HG02840 (cell line): ENCODE results near the gene MDC1.

Source experiments
- ATAC-seq: cut with Tn5 transposase; IDR thresholded peaks from one replicate; pipeline ENCODE4 v1.9.1; 2021; ENCODE audit warnings: mild to moderate bottlenecking, moderate library complexity, moderate number of reproducible peaks; ENCODE audit not compliant: unreplicated experiment, low FRiP score

Gene MDC1

DNA sequence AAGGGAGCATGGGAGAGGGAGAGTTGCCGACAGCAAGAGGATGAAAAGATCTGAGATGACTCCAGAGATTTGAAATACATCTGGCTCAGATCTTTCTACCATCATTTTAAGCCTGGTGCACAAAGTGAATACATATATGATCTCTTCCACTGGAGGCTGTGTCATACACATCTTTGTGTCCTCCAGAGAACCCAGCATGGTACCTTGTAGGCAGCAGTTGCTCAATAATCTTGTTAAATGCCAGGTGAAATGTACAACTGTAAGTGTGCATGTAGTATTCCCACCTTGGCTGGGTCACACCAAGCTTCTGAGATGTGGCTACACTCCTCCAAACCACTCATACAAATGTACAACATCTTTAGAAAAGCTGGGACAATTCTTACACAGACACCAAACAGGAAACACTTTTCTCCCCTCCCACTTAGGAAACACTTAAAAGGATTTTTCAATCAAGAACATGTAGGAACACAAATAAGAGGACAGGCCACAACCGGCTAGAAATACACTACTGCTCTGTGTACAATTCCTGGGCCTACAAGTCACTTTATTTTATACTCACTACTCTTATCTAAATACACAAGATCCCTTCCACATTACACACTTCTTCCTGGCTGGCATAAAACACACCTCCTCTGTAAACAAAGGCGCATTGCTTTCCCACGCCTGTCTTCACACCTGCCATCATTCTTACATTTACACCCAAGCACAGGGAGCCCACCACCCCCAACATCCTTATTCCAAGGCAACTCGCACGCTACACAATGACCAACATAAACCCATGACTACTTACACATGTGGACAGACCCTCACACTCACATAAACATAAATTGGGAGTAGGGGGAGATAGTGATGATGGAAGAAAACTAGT is 31.1 kb upstream of the MDC1 start:
- no peak for ATAC-seq

DNA sequence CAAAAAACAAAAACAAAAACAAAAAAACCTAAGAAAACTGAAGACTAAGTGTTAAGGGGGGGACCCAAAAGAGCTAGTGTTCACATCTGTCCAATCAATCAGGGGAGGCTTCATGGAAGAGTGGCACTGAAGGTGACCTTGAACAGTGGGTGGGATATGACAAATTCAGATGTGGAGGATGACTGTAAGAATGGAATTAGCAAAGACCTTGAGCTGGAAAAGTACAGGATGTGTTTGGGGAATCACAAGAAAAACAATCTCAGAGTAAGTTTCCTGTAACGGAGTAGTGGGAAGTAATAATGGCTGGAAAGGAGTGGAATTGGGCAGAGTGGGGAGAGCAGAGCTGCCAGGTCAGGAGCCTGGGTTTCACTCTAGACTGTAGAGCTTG is 30.2 kb upstream of the MDC1 start:
- ATAC-seq, result no peak

DNA sequence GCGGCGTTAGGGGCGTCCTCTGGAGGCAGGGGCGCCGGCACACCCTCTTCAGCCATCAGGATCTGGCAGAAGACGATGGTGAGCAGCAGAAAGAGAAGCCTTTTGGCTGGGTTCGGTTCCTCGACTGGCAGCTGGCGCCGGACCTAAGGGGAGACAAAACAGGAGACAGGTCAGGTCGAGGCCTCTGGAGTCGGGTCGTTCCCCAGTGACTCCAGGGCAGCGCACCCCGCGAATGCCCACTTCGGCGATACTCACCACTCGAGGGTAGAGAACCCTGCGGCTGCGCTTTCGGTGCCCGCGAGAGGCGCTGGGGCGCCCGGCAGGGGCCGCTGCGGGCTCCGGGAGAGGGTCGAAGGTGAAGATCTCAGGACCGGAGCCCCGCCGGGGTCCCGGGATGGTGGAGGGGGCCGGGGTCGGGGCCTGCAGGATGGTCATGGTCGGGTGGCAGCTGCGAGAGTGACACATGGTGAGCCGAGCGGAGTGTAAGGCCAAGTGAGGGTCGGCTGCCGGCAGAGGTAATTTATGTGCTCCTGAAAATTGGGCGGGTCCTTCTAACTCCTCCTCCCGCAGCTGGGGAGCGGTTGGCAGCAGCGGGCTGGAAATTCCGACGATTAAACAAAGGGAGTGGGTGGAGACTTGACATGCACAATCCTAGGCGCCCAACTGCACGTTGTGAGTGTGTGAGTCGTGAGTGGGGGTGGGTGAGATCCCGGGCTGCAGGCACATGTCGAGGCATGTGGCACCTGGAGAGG is 27.1 kb upstream of the MDC1 start, which contains the start of gene IER3:
IER3 (minus strand) TSS at position 494 of the 752 bp plus-strand sequence; CDS start at position 465, 29 bp downstream.
- no peak for ATAC-seq

DNA sequence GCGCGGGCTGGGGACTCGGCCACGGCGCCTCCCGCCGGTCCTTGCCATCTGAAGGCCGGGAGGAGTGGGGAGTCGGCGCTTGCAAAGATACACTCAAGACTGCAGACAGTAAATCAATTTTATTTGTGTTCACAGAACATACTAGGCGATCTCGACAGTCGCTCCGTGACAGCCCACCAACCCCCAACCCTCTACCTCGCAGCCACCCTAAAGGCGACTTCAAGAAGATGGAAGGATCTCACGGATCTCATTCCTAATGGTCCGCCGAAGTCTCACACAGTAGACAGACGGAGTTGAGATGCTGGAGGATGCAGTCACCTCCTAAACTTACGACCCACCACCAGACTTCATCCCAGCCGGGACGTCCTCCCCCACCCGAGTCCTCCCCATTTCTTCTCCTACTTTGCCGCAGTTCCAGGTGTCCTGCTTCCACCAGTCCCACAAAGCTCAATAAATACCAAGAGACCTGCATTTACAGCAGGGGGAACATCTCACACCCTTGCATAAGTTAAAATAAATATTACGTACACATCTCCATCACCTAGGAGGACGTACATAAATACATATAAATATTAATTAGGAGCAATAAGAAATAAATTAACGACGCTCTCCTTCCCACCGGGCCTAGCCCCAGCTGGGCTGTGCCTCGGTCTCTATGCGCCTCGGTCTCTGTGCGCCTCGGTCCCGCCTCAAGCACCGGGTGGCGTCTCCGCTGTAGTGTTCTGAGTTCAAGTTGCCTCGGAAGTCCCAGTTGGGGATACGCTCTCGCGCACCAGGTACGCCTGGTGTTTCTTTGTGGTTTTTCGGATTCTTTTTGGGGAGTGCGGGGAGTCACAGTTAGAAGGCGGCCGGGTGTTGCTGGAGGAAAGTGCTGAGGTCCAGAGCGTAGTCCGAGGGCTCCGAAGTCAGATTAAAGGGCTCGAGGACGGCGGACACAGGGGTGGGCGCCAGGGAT is 26.3 kb upstream of the MDC1 start:
- ATAC-seq, result peak; percentile 22

DNA sequence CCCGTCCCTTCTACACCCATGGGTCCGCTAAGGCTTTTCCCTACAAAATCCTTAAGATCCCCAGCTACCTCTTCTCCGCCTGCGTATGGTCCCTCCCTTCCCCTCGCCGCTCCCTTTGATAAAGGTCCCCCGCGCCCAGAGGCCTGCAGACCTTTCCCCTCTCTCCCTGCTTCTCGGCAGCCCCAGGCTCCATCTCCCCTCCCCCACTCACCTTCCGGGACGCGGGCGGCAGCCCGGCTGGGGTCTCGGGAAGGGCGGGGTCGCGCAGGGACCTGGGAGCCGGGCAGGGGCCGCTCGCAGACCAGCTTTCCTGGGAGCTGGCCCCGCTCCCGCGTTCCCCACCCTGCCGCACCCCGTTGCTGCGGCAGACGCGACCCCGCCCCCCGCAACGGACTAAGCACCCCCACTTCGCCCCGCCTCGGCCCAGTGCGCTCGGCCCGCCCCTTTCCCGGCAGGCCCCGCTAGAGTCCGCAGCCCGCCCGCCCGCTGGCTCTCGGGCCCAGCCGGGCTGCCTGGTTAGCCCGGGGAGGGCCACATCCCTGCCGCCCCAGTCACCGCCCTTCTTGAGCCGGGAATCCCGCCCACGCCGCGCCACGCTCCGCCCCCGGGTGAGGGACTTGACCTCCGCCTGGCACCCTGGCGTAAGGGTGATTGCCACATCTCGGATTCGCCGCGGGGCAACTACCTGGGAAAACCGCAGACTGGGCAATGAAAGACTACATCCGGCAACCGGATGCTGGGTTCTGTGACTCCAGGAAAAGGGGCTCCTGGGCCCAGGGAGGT is 25.4 kb upstream of the MDC1 start, which contains the start of gene FLOT1:
FLOT1 (minus strand) TSS at position 372 of the 783 bp plus-strand sequence. CDS start 498 bp downstream, outside the sequence.
- ATAC-seq, result peak; percentile 59

DNA sequence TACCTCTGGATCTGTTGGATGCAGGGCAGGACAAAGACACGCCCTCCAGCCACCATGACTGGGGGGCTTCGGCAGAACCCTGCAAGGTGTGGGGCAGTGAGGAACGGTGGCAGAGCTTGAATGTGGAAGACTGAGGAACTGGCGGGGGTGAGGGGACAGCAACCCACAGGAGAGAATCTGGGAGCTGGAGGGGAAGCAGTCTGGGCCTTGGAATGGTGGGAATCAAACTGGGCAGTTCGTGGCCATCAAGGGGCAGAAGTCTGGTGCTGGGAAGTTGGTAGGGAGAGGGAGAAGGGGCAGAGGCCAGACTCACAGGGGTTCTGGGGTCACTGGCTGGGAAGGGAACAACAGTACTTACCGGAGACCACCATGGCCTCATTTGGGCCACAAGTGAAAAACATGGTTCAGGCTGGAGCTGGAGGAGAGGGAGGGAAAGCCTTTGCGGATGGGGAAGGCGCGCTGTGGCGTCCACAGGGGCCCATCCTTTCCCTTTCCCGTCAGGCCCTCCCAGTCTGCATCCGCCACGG is 24.8 kb upstream of the MDC1 start:
- no peak for ATAC-seq

DNA sequence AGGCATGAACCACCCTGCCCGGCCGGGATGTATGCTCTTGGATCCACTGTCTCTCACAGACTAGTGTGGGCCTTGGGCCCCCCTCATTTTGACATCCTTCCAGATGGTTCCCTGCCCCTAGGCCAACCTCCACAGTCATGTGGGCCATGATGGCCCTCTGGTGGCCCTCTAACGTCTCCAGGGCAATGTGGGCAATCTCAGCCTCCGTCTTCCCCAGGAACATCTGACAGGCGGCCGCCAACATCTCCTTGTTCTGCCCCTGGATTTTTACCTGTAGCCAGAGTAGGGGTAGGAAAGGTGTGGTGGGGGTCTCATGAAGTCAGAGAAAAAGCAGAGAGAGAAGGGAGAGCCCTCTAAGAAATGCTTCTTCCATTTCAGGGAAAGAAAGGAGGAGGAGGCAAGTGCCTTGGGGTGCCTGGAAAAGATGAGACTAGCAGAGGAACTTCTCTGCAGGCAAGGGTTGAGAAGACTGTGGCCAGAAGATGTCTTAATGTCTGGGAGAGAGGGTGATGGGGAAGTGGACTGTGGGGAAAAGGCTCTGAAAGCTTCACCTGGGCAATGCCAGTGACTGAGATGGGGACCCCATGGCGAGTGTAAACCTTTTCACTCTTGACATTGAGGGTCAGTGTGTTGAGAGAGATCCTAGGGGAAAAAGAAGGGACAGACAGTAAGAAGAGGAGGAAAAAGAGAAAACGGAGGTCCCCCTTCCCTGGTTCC is 24.1 kb upstream of the MDC1 start:
- ATAC-seq, result no peak

DNA sequence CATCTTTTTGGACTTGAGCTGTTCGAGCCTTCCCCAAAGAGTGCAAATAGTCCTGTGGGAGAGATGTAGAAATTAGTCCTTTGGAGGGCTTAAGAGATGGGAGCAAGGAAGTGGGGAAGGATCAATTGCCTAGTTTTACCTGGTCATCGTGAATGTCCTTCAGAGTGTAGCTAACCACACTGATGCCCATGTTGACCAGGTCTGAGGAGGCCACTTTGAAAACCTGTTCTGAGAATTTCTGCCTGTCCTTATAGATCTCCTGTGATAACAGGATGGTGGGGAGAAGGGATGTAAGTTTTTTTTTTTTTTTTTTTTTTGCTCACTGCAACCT is 23.4 kb upstream of the MDC1 start:
- ATAC-seq, result no peak

DNA sequence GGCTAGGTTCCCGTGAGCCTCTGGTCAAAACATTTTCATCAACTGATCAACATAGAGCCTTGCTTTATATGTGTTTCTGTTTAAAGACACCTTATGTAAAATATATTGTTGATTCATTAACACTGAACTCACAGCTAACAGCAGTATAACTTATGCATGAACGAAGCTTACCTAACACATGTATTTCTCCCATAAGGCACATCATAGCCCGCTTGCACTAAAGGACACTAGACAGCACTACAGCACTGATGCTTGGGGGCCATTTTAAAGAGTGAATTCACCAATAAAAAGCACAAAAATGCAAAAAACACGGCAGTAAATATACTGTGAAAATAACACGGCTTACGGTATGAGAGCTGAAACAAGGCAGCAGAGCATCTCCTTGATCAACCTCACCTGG is 21.5 kb upstream of the MDC1 start:
- ATAC-seq, result no peak

DNA sequence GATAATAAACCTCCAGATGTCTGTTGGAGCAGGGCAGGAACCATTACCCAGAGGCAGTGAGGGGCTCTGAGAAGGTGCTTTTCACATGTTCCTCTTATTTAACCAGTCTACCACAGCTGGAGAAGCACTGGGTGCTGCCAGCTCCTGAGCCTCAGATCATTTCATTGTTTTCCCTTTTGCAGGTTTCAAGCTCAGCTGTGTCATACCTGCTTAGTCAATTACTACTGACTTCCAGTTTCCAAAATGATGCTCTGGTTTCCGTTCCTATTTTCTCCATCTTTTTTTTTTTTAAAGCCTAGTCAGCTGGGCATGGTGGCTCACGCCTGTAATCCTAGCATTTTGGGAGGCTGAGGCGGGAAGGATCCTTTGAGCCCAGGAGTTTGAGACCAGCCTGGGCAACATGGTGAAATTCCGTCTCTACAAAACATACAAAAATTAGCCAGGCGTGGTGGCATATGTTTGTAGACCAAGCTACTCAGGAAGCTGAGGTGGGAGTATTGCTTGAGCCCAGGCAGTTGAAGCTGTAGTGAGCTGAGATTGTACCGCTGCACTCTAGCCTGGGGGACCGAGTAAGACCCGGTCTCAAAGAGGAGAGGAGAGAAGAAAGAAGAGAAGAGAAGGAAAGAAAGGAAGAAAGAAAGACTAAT is 18.7 kb upstream of the MDC1 start:
- no peak for ATAC-seq

DNA sequence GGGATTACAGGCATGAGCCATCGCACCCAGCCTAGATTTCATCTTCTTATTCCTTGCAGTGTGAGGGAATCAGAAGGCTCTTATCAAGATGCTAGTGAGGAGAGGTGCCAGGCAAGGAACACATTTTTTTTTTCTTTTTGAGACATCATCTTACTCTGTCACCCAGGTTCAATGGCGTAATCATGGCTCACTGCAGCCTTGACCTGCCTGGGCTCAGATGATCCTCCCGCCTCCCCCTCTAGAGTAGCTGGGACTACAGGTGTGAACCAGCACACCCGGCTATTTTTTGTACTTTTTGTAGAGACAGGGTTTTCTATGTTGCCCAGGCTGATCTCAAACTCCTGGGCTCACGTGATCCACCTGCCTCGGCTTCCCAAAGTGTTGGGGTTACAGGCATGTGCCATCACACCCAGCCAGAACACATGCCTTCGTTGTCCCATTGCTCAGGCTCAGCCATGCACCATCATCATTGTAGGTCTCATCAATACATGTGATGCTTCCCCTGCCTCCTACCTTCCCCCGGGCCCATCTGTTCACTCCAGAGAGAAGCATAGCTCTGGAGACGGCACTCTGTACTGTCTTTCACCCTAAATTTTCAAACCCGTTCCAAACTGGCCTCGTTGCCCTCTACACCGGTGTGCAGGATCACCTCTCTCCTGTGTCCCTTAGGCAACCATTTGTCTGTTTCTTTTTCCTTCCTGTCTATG is 15.3 kb upstream of the MDC1 start:
- ATAC-seq, result no peak

DNA sequence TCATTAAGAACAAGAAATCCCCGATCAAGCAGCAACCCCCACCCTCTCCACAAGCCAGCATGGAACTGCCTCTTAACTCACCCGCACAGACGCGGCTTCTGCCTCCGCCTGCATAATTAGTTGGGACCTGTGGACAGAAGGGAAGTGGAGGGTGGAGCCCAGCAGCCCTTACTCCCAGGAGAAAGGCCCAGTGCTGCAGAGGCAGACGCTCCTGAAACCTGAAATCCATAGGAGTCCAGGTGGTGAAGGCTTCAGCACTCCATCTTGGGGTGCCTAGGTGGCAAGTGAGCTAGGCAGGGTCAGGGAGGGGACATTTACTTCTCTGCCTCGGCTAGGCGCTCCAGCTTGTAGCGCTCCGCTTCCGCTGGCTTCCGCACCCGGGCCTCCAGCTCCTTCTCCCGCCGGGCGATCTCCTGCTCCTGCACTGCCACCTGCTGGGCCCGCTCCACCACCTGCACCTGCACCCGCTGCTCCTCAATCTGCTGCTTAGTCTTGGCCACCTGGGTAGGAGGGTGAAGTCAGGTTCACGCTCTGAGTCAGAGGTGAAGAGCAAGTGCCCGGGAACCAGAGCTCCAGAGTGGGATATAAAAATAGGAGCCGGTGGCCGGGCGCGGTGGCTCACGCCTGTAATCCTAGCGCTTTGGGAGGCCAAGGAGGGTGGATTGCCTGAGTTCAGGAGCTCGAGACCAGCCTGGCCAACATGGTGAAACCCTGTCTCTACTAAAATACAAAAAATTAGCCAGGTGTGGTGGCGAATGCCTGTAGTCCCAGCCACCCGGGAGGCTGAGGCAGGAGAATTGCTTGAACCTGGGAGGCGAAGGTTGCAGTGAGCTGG is 13.7 kb upstream of the MDC1 start:
- no peak for ATAC-seq

DNA sequence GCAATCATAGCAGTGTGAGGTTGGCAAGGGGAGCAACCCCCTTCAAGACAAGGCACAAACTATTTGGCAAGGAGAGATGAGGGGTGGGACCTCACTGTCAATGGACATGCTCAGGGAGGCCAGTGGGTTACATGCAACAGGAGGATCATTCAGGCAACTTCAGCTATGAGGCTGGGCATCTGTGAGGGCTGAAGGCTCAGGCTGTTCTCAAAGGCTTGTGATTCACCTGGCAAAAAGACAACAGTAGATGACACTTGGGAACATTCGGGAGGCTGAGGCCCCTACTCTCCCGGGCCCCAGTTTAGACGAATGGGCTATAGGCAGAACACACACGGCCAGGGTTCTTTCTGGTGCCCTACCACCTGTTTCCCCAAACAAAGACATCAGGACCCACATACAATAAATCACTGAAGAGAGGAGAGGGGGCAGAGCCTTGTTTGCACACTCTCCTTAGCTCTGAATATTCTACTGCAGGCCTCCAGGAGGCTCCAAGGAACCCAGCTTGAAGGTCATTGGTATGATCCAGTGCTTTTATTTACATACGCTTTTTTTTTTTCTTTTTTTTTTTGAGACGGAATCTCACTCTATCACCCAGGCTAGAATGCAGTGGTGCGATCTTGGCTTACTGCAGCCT is 11.0 kb upstream of the MDC1 start:
- no peak for ATAC-seq

DNA sequence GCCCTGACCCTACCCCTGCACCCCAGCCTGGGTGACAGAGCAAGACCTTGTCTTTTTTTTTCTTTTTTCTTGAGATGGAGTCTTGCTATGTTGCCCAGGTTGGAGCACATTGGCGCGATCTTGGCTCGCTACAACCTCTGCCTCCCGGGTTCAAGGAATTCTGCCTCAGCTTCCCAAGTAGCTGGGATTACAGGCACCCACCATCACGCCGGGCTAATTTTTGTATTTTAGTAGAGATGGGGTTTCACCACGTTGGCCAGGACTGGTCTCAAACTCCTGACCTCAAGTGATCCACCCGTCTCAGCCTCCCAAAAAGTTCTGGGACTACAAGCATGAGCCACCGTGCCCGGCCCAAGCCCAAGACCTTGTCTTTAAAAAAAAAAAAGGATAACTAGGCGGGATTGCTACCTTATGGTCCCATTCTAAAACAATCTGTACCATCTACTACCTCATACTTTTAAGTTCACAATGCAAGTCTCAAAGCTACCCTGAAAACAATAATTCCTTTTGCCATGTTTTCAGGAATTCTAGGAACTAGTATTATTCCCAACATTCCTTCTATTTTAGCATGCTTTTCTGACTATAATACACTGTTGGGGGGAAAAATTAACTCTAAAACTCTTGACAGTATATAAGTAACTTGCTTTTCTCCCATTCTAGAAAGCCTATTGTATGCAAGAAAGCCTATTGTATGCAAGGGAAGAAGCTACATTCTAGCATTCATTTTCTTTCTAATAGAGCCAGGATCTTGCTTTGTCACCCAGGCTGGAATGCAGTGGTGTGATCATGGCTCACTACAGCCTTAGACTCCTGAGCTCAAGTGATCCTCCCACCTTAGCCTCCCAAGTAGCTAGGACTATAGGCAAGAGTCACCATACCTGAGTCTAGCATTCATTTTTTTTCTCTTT is 9.7 kb upstream of the MDC1 start:
- ATAC-seq, result no peak

DNA sequence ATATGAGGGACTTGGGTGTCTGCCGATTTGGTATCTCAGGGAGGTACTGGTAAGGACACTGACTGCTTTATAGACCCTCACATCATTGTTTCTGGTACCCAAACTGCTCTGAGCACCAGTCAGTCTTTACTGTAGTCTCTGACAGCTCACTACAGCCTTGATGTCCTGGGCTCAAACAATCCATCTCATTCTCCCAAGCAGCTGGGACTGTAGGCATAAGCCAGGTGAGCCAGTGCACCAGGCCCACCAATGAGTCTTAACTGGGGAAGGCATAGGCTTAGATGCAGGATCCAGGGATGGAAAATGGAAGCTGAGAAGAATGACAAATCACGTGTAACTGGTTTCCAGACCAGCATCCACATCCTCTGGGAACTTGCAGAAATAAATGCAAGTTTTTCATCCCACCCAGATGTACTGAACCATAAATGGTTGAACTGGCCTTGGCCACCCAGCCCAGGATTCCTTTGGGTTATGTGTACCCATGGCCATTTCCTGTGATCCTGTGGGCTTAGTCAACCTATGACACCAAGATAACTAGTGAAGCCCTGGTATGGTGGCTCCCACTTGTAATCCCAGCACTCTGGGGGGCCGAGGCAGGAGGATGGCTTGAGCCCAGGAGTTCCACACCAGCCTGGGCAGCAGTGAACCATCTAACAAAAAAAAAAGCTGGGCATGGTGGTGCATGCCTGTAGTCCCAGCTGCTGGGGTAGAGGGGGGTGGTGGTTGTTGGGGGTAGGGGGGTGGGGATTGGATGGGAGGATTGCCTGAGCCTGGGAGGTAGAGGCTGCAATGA is 8.8 kb upstream of the MDC1 start:
- ATAC-seq, result no peak
